Astrocyte (in vitro differentiated cells and primary cell): ENCODE results near the gene CUL4B. TPM values are rescaled to one million over a fixed set of nuclear protein-coding genes. Genes with fewer than 3 reads are reported as not detected.
"Not testable (repeated sequence)": the region's sequence is repeated elsewhere in the genome, so short reads cannot be mapped to it uniquely, and the experiment has no call there.

ENCODE experiments used
- DNase-seq: peaks from one replicate; pipeline ENCODE4 v3.0.0-alpha.2; 2010; ENCODE audit warnings: low read depth
- FAIRE-seq: peaks from 2 replicates; lab custom pipeline; 2011; peaks lifted over from hg19 to GRCh38; lab: Jason Lieb, UNC
- H2AFZ ChIP-seq: 2 replicates; pipeline ENCODE4 v1.6.0; 2012; ENCODE audit warnings: low read depth, low read length, inconsistent platforms
- H3K27ac ChIP-seq: 2 replicates; pipeline ENCODE4 v1.5.1; 2011; ENCODE audit warnings: low read depth, low read length, inconsistent platforms
- H3K27me3 ChIP-seq: 2 replicates; pipeline ENCODE4 v1.6.0; 2011; ENCODE audit warnings: low read length, inconsistent platforms; ENCODE audit not compliant: insufficient read depth
- H3K36me3 ChIP-seq: 2 replicates; pipeline ENCODE4 v1.5.1; 2011; ENCODE audit warnings: low read length, inconsistent platforms; ENCODE audit not compliant: insufficient read depth
- H3K4me1 ChIP-seq: 2 replicates; pipeline ENCODE4 v1.5.1; 2011; ENCODE audit warnings: low read length, inconsistent platforms; ENCODE audit not compliant: insufficient read depth
- H3K4me2 ChIP-seq: 2 replicates; pipeline ENCODE4 v1.6.0; 2012; ENCODE audit warnings: low read length, inconsistent platforms
- H3K4me3 ChIP-seq: 2 replicates; pipeline ENCODE4 v1.5.1; 2011; ENCODE audit warnings: low read depth, mild to moderate bottlenecking, low read length, inconsistent platforms; ENCODE audit not compliant: insufficient read depth
- H3K79me2 ChIP-seq: 2 replicates; pipeline ENCODE4 v1.6.0; 2012; ENCODE audit warnings: mild to moderate bottlenecking, low read length, inconsistent platforms; ENCODE audit not compliant: insufficient read depth
- H3K9ac ChIP-seq: 2 replicates; pipeline ENCODE4 v1.6.0; 2012; ENCODE audit warnings: mild to moderate bottlenecking, low read length, inconsistent platforms
- H3K9me3 ChIP-seq: 2 replicates; pipeline ENCODE4 v1.5.1; 2012; ENCODE audit warnings: low read depth, mild to moderate bottlenecking, low read length, inconsistent platforms; ENCODE audit not compliant: insufficient read depth
- H4K20me1 ChIP-seq: 2 replicates; pipeline ENCODE4 v1.6.0; 2012; ENCODE audit warnings: low read length, inconsistent platforms; ENCODE audit not compliant: insufficient read depth
- H3K27ac Mint-ChIP-seq: one replicate; pipeline ENCODE4 v1.8.0; 2021; ENCODE audit warnings: mild to moderate bottlenecking, mixed read lengths; ENCODE audit not compliant: unreplicated experiment
- H3K27me3 Mint-ChIP-seq: one replicate; pipeline ENCODE4 v1.8.0; 2021; ENCODE audit warnings: low read depth, mixed read lengths; ENCODE audit not compliant: unreplicated experiment
- H3K36me3 Mint-ChIP-seq: one replicate; pipeline ENCODE4 v1.8.0; 2021; ENCODE audit warnings: low read depth, mixed read lengths; ENCODE audit not compliant: unreplicated experiment
- H3K4me1 Mint-ChIP-seq: one replicate; pipeline ENCODE4 v1.8.0; 2021; ENCODE audit warnings: low read depth, mixed read lengths; ENCODE audit not compliant: unreplicated experiment
- H3K4me3 Mint-ChIP-seq: one replicate; pipeline ENCODE4 v1.8.0; 2021; ENCODE audit warnings: mild to moderate bottlenecking, moderate library complexity, mixed read lengths; ENCODE audit not compliant: unreplicated experiment
- H3K9me3 Mint-ChIP-seq: one replicate; pipeline ENCODE4 v1.8.0; 2021; ENCODE audit warnings: mild to moderate bottlenecking, mixed read lengths; ENCODE audit not compliant: unreplicated experiment
- EZH2 ChIP-seq: IDR thresholded peaks from 2 replicates; pipeline ENCODE4 v1.6.1; 2012; ENCODE audit warnings: mild to moderate bottlenecking, low read length, inconsistent platforms; ENCODE audit not compliant: insufficient read depth
- total RNA-seq: library from RNA; stranded (reverse); gene quantifications from 2 replicates; pipeline ENCODE4 v1.2.1, GENCODE V29; 2021
- TF ChIP-seq, protein P1 (sequence below): IDR thresholded peaks from 2 replicates; pipeline ENCODE4 v1.5.1; 2011; ENCODE audit warnings: low read depth, mild to moderate bottlenecking, inconsistent platforms, low read length, moderate library complexity; ENCODE audit not compliant: insufficient read depth

Gene CUL4B
- total RNA-seq, 1 donor from 2014 or later, result 102 TPM

DNA sequence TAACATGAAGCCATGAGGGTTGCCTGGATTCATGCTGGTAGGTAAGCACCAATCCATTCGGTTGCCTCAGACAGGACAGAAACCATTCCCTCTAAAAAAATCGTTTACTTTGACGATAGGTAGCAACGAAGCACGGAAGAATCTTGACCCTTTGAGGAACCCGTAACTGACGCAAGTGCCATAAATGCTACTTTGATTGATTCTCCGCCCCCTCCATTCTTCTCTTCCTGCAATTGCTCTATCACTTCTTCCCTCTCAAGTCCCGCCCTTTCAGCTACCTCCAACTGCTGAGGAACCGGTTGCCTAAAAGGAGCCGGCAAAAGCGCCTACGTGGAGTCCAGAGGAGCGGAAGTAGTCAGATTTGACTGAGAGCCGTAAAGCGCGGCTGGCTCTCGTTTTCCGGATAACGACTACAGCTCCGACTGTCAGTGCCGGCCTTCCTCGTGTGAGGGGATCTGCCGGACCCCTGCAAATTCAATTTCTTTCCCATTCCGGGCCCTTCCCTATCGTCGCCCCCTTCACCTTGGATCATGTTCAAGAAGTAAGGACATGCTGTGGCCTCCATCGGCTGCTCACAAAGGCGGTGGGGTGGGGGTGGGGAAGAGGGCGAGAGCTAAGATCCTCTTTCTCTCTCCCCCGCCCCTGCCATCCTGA lies 43.1 kb upstream of the CUL4B start, which contains the start of gene MCTS1:
Gene MCTS1, plus strand, starts transcription at position 395 of the 654 bp plus-strand sequence. Its CDS starts 136 bp downstream, at position 531.
- H3K27me3 Mint-ChIP-seq, result no peaks in the 10 kb centered on the region
- H3K27me3 ChIP-seq, result no peaks in the 10 kb centered on the region
- no peaks in the 10 kb centered on the region for H3K9me3 ChIP-seq
- H3K4me1 Mint-ChIP-seq, result no peaks in the 10 kb centered on the region
- peak within 1 kb of the TSS; percentile 91 for H3K27ac Mint-ChIP-seq
- H3K36me3 Mint-ChIP-seq, result no peaks in the 10 kb centered on the region
- peak within 1 kb of the TSS; percentile 98 for H3K9ac ChIP-seq
- peak within 1 kb of the TSS; percentile 89 for H3K27ac ChIP-seq
- H3K9me3 Mint-ChIP-seq, result no peaks in the 10 kb centered on the region
- peaks cover 35% of the 10 kb centered on the region for H3K79me2 ChIP-seq
- H3K36me3 ChIP-seq, result no peaks in the 10 kb centered on the region
- H4K20me1 ChIP-seq, result no peaks in the 10 kb centered on the region
- H3K4me3 ChIP-seq, result peak within 1 kb of the TSS; percentile 75
- DNase-seq (peak; percentile 97), FAIRE-seq (peak; percentile 59)
- peak within 1 kb of the TSS; percentile 76 for H2AFZ ChIP-seq
- TF ChIP-seq EZH2, result no peak
- TF ChIP-seq, protein P1, sequence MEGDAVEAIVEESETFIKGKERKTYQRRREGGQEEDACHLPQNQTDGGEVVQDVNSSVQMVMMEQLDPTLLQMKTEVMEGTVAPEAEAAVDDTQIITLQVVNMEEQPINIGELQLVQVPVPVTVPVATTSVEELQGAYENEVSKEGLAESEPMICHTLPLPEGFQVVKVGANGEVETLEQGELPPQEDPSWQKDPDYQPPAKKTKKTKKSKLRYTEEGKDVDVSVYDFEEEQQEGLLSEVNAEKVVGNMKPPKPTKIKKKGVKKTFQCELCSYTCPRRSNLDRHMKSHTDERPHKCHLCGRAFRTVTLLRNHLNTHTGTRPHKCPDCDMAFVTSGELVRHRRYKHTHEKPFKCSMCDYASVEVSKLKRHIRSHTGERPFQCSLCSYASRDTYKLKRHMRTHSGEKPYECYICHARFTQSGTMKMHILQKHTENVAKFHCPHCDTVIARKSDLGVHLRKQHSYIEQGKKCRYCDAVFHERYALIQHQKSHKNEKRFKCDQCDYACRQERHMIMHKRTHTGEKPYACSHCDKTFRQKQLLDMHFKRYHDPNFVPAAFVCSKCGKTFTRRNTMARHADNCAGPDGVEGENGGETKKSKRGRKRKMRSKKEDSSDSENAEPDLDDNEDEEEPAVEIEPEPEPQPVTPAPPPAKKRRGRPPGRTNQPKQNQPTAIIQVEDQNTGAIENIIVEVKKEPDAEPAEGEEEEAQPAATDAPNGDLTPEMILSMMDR, result no peak
- no peaks in the 10 kb centered on the region for H3K4me1 ChIP-seq
- H3K4me3 Mint-ChIP-seq, result peak within 1 kb of the TSS; percentile 92
- H3K4me2 ChIP-seq, result peak within 1 kb of the TSS; percentile 94

- Histone ChIP-seq H3K9ac (no peak overlapping the region), H2AFZ (no peak overlapping the region), H3K27ac (no peak overlapping the region), H4K20me1 (no peaks in the 10 kb centered on the region), H3K4me3 (no peak overlapping the region), H3K27me3 (no peaks in the 10 kb centered on the region), H3K79me2 (no peaks in the 10 kb centered on the region), H3K9me3 (no peaks in the 10 kb centered on the region), H3K4me2 (no peak overlapping the region), H3K36me3 (no peaks in the 10 kb centered on the region), H3K4me1 (no peaks in the 10 kb centered on the region)
- Mint-ChIP-seq H3K4me1 (no peaks in the 10 kb centered on the region), H3K27ac (no peak overlapping the region), H3K9me3 (no peaks in the 10 kb centered on the region), H3K27me3 (no peaks in the 10 kb centered on the region), H3K4me3 (no peak overlapping the region), H3K36me3 (no peaks in the 10 kb centered on the region)
- no peak for DNase-seq
- FAIRE-seq, result peak; percentile 95
- TF ChIP-seq, protein P1, result no peak
- TF ChIP-seq EZH2, result no peak
These were observed 24.9 kb upstream of the CUL4B start for GRCh38 chrX:120585702-120586101.

- H3K79me2 ChIP-seq, result no peaks in the 10 kb centered on the region
- no peak overlapping the region for H3K4me3 Mint-ChIP-seq
- no peak for FAIRE-seq
- H3K4me3 ChIP-seq, result no peak overlapping the region
- H3K27me3 ChIP-seq, result no peaks in the 10 kb centered on the region
- no peaks in the 10 kb centered on the region for H3K27me3 Mint-ChIP-seq
- H3K4me2 ChIP-seq, result no peak overlapping the region
- H2AFZ ChIP-seq, result no peak overlapping the region
- H4K20me1 ChIP-seq, result no peaks in the 10 kb centered on the region
- no peaks in the 10 kb centered on the region for H3K36me3 Mint-ChIP-seq
- TF ChIP-seq, protein P1, result no peak
- no peak for TF ChIP-seq EZH2
- H3K9me3 Mint-ChIP-seq, result no peaks in the 10 kb centered on the region
- no peaks in the 10 kb centered on the region for H3K9me3 ChIP-seq
- no peak overlapping the region for H3K27ac Mint-ChIP-seq
- no peak for DNase-seq
- H3K27ac ChIP-seq, result no peak overlapping the region
- no peaks in the 10 kb centered on the region for H3K4me1 ChIP-seq
- no peak overlapping the region for H3K9ac ChIP-seq
- H3K4me1 Mint-ChIP-seq, result no peaks in the 10 kb centered on the region
- H3K36me3 ChIP-seq, result no peaks in the 10 kb centered on the region
These were observed 14.8 kb upstream of the CUL4B start for GRCh38 chrX:120575379-120576114.

DNA sequence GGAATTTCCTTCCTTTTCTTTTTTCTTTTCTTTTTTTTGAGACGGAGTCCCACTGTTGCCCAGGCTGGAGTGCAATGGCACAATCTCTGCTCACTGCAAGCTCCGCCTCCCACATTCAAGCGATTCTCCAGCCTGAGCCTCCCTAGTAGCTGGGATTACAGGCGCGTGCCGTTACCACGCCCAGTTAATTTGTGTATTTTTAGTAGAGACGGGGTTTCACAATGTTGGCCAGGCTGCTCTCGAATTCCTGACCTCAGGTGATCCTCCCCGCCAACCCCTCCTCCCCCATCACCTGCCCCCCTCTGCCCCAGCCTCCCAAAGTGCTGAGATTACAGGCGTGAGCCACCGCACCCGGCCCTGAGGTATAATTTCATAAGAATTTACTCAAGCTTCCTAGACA lies 13.0 kb upstream of the CUL4B start:
- not testable (repeated sequence) for FAIRE-seq, H3K4me1 ChIP-seq, DNase-seq, H3K9me3 Mint-ChIP-seq, H3K4me1 Mint-ChIP-seq, H3K36me3 Mint-ChIP-seq, H3K27me3 ChIP-seq, H4K20me1 ChIP-seq, H3K9ac ChIP-seq, H3K9me3 ChIP-seq, H2AFZ ChIP-seq, H3K27me3 Mint-ChIP-seq, H3K4me3 Mint-ChIP-seq, H3K27ac ChIP-seq, H3K27ac Mint-ChIP-seq, H3K79me2 ChIP-seq, H3K4me2 ChIP-seq, H3K4me3 ChIP-seq, H3K36me3 ChIP-seq
